A549 (cell line): ENCODE data around the gene ODAPH.

Experiments used
- CEBPB ChIP-seq, 2 experiments: fragments of >200 bp in 1 of 2; sonication (Bioruptor Twin) in 1 of 2; formaldehyde crosslinking in 1 of 2; IDR thresholded peaks; 2 replicates each; pipeline ENCODE4 v1.6.1; 2012 to 2016
- CHD2 ChIP-seq: fragments of 150-350 bp; IDR thresholded peaks from 2 replicates; pipeline ENCODE4 v1.6.1; 2014; ENCODE audit warnings: low read length; ENCODE audit not compliant: partially characterized antibody
- EP300 ChIP-seq, 2 experiments: fragments of >200 bp; sonication (Bioruptor Twin); formaldehyde crosslinking; IDR thresholded peaks; 2 replicates in 1 of 2; 3 replicates in 1 of 2; pipeline ENCODE4 v1.6.1; 2016 to 2017
- JUN ChIP-seq, 2 experiments: fragments of >200 bp; sonication (Bioruptor Twin); formaldehyde crosslinking; IDR thresholded peaks; 2 replicates in 1 of 2; 3 replicates in 1 of 2; pipeline ENCODE4 v1.6.1; 2016 to 2017
- POLR2A ChIP-seq: IDR thresholded peaks from 2 replicates; pipeline ENCODE4 v1.6.1; 2012; ENCODE audit warnings: mild to moderate bottlenecking, low read length
- RAD21 ChIP-seq, 2 experiments: fragments of >200 bp in 1 of 2; sonication (Bioruptor Twin) in 1 of 2; formaldehyde crosslinking in 1 of 2; IDR thresholded peaks in 1 of 2; conservative IDR thresholded peaks in 1 of 2; 2 replicates in 1 of 2; 3 replicates in 1 of 2; pipeline ENCODE4 v1.6.1; 2012 to 2018; ENCODE audit warnings: inconsistent platforms in 1 of 2
- RARB ChIP-seq: fragments of 250-450 bp; sonication (Bioruptor Pico); IDR thresholded peaks from 2 replicates; pipeline ENCODE4 v1.8.0; 2021; ENCODE audit warnings: mild to moderate bottlenecking, moderate library complexity
- RCOR1 ChIP-seq: fragments of 150-350 bp; IDR thresholded peaks from 2 replicates; pipeline ENCODE4 v1.6.1; 2014; ENCODE audit warnings: antibody characterized with exemption, low read length, low read depth
- TF ChIP-seq, protein P1 (sequence below): fragments of >200 bp; sonication (Bioruptor Twin); formaldehyde crosslinking; IDR thresholded peaks from 3 replicates; pipeline ENCODE4 v1.5.1; 2016
- TF ChIP-seq, protein P2 (sequence below): IDR thresholded peaks from 2 replicates; pipeline ENCODE4 v1.6.1; 2012; ENCODE audit warnings: low read depth, borderline replicate concordance
- TF ChIP-seq, protein P3 (sequence below): fragments of 450-650 bp; IDR thresholded peaks from 2 replicates; pipeline ENCODE4 v1.6.1; 2014; ENCODE audit warnings: antibody characterized with exemption

DNA sequence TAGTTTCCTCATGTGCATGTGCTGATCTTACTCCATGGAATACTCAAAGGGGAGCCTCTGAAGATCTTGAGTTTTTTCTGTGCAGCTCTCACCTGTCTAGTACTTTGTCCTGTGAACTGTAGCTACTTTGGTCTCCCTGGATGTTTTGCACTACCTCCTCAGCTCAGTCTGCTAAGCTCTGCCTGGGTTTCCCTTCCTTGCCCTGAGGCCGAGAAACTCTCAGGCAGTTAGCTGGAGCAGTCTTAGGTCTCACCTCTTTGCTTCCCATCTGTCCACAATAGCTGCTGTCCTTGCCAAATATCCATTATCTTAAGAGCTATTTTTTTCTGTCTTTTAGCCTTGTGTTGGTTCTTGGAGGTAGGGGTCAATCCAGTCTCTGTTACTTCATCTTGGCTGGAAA lies 30.0 kb upstream of the ODAPH start:
- TF ChIP-seq, protein P1, sequence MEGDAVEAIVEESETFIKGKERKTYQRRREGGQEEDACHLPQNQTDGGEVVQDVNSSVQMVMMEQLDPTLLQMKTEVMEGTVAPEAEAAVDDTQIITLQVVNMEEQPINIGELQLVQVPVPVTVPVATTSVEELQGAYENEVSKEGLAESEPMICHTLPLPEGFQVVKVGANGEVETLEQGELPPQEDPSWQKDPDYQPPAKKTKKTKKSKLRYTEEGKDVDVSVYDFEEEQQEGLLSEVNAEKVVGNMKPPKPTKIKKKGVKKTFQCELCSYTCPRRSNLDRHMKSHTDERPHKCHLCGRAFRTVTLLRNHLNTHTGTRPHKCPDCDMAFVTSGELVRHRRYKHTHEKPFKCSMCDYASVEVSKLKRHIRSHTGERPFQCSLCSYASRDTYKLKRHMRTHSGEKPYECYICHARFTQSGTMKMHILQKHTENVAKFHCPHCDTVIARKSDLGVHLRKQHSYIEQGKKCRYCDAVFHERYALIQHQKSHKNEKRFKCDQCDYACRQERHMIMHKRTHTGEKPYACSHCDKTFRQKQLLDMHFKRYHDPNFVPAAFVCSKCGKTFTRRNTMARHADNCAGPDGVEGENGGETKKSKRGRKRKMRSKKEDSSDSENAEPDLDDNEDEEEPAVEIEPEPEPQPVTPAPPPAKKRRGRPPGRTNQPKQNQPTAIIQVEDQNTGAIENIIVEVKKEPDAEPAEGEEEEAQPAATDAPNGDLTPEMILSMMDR = no peak
- no peak for TF ChIP-seq JUN (IDR thresholded peaks at IDR 0.05)
- no peak for TF ChIP-seq POLR2A
- TF ChIP-seq, protein P2, sequence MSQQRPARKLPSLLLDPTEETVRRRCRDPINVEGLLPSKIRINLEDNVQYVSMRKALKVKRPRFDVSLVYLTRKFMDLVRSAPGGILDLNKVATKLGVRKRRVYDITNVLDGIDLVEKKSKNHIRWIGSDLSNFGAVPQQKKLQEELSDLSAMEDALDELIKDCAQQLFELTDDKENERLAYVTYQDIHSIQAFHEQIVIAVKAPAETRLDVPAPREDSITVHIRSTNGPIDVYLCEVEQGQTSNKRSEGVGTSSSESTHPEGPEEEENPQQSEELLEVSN = no peak
- no peak for TF ChIP-seq CHD2
- TF ChIP-seq, protein P3, sequence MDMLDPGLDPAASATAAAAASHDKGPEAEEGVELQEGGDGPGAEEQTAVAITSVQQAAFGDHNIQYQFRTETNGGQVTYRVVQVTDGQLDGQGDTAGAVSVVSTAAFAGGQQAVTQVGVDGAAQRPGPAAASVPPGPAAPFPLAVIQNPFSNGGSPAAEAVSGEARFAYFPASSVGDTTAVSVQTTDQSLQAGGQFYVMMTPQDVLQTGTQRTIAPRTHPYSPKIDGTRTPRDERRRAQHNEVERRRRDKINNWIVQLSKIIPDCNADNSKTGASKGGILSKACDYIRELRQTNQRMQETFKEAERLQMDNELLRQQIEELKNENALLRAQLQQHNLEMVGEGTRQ = no peak
- no peak for TF ChIP-seq EP300 (IDR thresholded peaks at IDR 0.05)
- no peak for TF ChIP-seq RCOR1
- TF ChIP-seq RARB (CRISPR knock-in tag) = no peak
- TF ChIP-seq RAD21 (conservative IDR thresholded peaks at IDR 0.05 in 1 of 2, IDR thresholded peaks at IDR 0.05 in 1 of 2) = no peak
- no peak for TF ChIP-seq CEBPB (IDR thresholded peaks at IDR 0.05)
